Gastroesophageal sphincter (tissue), 4 donors: ENCODE measurements around the gene HSPBP1. TPM values are rescaled to one million over a fixed set of nuclear protein-coding genes. Genes with fewer than 3 reads are reported as not detected.

Source experiments
- ATAC-seq: fragments of 150-250 bp; one replicate; pipeline ENCODE4 v1.9.1; 2016; ENCODE audit warnings: mild to moderate bottlenecking, moderate library complexity
- H3K27ac ChIP-seq, 4 donors: fragments of 200-600 bp; sonication (generic) in 3 of 4; 1 replicate in 3 of 4; 2 replicates in 1 of 4; pipeline ENCODE4 v1.5.1; 2016 to 2019
- H3K27me3 ChIP-seq: fragments of 200-600 bp; sonication (generic); one replicate; pipeline ENCODE4 v1.5.1; 2019
- H3K36me3 ChIP-seq, 2 donors: fragments of 200-600 bp; sonication (generic); one replicate each; pipeline ENCODE4 v1.5.1; 2019; ENCODE audit warnings: control low read depth in 1 of 2
- H3K4me1 ChIP-seq, 3 donors: fragments of 200-600 bp; sonication (generic); 1 replicate in 2 of 3; 2 replicates in 1 of 3; pipeline ENCODE4 v1.5.1; 2016 to 2019; ENCODE audit warnings: control low read depth in 2 of 3
- H3K4me3 ChIP-seq, 2 donors: fragments of 200-600 bp; sonication (generic); one replicate each; pipeline ENCODE4 v1.5.1; 2019; ENCODE audit warnings: mild to moderate bottlenecking in 1 of 2, moderate library complexity in 1 of 2
- H3K9me3 ChIP-seq, 3 donors: fragments of 200-600 bp; sonication (generic); one replicate each; pipeline ENCODE4 v1.5.1; 2017 to 2019; ENCODE audit warnings: control low read depth in 2 of 3
- CTCF ChIP-seq, 4 experiments: fragments of 200-600 bp in 2 of 4; fragments of 450-650 bp in 2 of 4; sonication (generic) in 1 of 4; IDR thresholded peaks; one replicate each; pipeline ENCODE4 v1.5.1; 2017 to 2019; ENCODE audit warnings: antibody characterized with exemption in 4 of 4, mild to moderate bottlenecking in 2 of 4, moderate library complexity in 2 of 4
- EP300 ChIP-seq: sonication (generic); formaldehyde crosslinking; IDR thresholded peaks from one replicate; pipeline ENCODE4 v1.6.1; 2017; ENCODE audit warnings: antibody characterized with exemption, mild to moderate bottlenecking
- POLR2A ChIP-seq, 2 donors: fragments of 450-650 bp; IDR thresholded peaks; one replicate each; pipeline ENCODE4 v1.6.1; 2017; ENCODE audit warnings: antibody characterized with exemption in 2 of 2, mild to moderate bottlenecking in 2 of 2, moderate library complexity in 1 of 2
- POLR2AphosphoS5 ChIP-seq: sonication (generic); formaldehyde crosslinking; IDR thresholded peaks from one replicate; pipeline ENCODE4 v1.6.1; 2017; ENCODE audit warnings: antibody characterized with exemption
- WGBS, 2 donors: methylation state at CpG; one replicate each; pipeline ENCODE4 v1.1.5; 2018; ENCODE audit warnings: low coverage in 1 of 2; 5-methylcytosine and 5-hydroxymethylcytosine counted together
- total RNA-seq, 4 donors: library from RNA; depleted of rRNA; stranded (reverse); fragments of >200 nt; gene quantifications; one replicate each; pipeline ENCODE4 v1.1.0, GENCODE V29; 2016

The HSPBP1 gene
- total RNA-seq, 4 donors from 2014 or later: 20.9 to 37.1 (median 26.5) TPM

- ATAC-seq: no peak
- H3K4me1 ChIP-seq: peaks cover 0 to 5% (median 0%) of the 10 kb centered on the region in 3 donors
- no peak overlapping the region for H3K27ac ChIP-seq
- no peaks in the 10 kb centered on the region for H3K36me3 ChIP-seq
- peaks cover 36% of the 10 kb centered on the region for H3K27me3 ChIP-seq
- H3K4me3 ChIP-seq: no peak overlapping the region
- H3K9me3 ChIP-seq: no peaks in the 10 kb centered on the region
- TF ChIP-seq POLR2AphosphoS5: no peak
- no peak for TF ChIP-seq POLR2A (IDR thresholded peaks at IDR 0.05)
- TF ChIP-seq EP300: no peak
- no peak for TF ChIP-seq CTCF (IDR thresholded peaks at IDR 0.05)
- 73% methylated on average over 6 of the region's 8 CpGs; no CpG with 5 or more reads in 1 of the 2 donors for WGBS, 2 donors
Measured at GRCh38 chr19:55316646-55317045, 36.7 kb upstream of the HSPBP1 start.

DNA sequence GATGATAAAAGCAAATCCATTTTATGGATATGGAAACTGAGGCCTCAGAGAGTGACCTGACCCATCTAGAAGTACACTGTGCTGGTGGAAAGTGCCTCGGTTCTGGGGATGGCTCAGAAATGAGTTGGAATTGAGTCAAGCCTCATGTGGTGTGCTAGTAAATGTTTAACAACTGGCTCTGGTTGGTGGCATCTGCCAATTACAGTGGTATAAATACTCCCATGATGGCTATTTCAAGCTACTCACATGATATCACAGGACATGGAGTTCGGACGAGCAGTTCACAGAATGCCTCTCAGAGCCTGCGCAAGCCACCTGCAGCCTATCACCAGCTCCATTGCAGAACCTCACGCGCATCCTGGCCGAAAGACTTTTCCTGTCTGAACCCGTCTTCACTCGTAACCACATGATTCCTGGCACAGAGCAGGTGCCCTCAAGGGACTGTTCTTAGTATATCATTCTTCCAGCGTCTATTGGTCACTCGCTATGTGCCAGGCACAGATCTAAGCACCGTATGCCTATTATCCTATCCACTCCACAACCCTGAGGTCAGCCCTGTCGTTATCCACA, 36.1 kb upstream of the HSPBP1 start:
- peaks cover 0 to 5% (median 0%) of the 10 kb centered on the region in 3 donors for H3K4me1 ChIP-seq
- no peaks in the 10 kb centered on the region for H3K9me3 ChIP-seq
- H3K36me3 ChIP-seq: no peaks in the 10 kb centered on the region
- TF ChIP-seq POLR2A (IDR thresholded peaks at IDR 0.05): no peak
- no peak for TF ChIP-seq EP300
- TF ChIP-seq CTCF (IDR thresholded peaks at IDR 0.05): no peak
- no peak for TF ChIP-seq POLR2AphosphoS5
- H3K27me3 ChIP-seq: peaks cover 30% of the 10 kb centered on the region
- ATAC-seq: no peak
- 78 to 83% methylated on average over 6 to 11 of the region's 13 CpGs for WGBS, 2 donors
- H3K27ac ChIP-seq: no peak overlapping the region
- no peak overlapping the region for H3K4me3 ChIP-seq

- TF ChIP-seq EP300: no peak
- TF ChIP-seq POLR2A (IDR thresholded peaks at IDR 0.05): no peak
- TF ChIP-seq POLR2AphosphoS5: no peak
- TF ChIP-seq CTCF (IDR thresholded peaks at IDR 0.05): no peak
- Histone ChIP-seq H3K4me3 (no peak overlapping the region), H3K27me3 (peaks cover 17% of the 10 kb centered on the region), H3K9me3 (no peaks in the 10 kb centered on the region), H3K4me1 (no peaks in the 10 kb centered on the region), H3K27ac (no peak overlapping the region), H3K36me3 (peaks cover 0 to 16% of the 10 kb centered on the region in 2 donors)
- no peak for ATAC-seq
- WGBS, 2 donors: 71% methylated on average over 7 of the region's 8 CpGs; no CpG with 5 or more reads in 1 of the 2 donors
Measured at GRCh38 chr19:55314396-55314795, 34.5 kb upstream of the HSPBP1 start.

DNA sequence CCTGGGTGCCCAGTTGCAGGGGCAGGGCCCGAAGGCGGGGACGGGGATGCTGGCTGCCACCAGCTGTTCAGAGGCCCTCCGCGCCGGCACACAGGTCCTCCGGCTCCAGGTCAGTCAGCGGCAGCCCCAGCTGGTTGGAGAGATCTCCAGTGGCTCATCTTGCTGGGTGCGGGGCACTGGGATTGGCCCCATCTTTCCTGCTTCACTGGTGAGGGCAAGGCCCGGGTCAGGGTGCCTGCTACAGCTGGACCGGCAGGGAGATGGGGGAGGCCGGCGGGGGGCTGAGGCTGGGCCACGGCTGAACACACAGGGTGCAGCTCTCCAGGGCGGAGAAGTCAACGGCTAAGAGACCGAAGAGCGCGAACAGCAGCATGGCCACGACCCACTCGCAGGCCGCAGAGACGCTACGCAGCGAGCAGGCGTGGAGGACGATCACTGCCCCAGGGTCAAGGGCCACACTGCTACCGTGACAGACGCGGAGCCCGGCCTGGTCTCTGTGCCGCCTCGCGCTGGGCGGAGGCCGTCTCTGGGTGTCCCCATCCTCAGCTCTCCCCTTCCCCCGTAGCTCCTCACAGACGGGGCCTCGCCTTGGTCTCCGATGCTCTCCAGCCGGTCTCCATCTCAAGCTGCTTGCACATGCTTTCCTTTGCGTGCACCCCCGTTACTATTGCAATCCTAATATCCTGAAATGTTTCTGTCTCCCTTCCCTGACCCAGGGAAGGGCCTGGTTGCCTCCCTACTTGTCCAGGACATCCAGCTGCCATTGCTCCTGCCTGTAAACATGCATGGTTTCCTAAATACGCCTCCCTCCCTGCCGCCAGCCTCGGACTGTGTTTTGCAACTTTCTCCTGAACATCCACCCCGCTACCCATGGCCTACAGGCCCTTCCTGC, 33.0 kb upstream of the HSPBP1 start:
- H3K27ac ChIP-seq: no peak overlapping the region
- WGBS, 2 donors: 40 to 66% methylated on average over 1 to 27 of the region's 47 CpGs

More for the DNA sequence above, 33.0 kb upstream of the HSPBP1 start:
- H3K27me3 ChIP-seq: peaks cover 11% of the 10 kb centered on the region
- no peak overlapping the region for H3K4me3 ChIP-seq
- ATAC-seq: no peak
- peaks cover 0 to 30% of the 10 kb centered on the region in 2 donors for H3K36me3 ChIP-seq
- H3K9me3 ChIP-seq: no peaks in the 10 kb centered on the region
- TF ChIP-seq EP300 (no peak), POLR2AphosphoS5 (no peak), POLR2A (IDR thresholded peaks at IDR 0.05) (no peak), CTCF (IDR thresholded peaks at IDR 0.05) (no peak)
- H3K4me1 ChIP-seq: no peaks in the 10 kb centered on the region
